ENCODE results near the gene ZDBF2.
"Not testable (repeated sequence)": the region's sequence is repeated elsewhere in the genome, so short reads cannot be mapped to it uniquely, and the experiment has no call there.

The ZDBF2 gene

GRCh38 chr2:206274434-206275311, at the start of gene ZDBF2:
TSS of gene ZDBF2 (plus strand) at chr2:206274663. CDS start at chr2:206281850, 7,187 bp downstream.
- Mint-ChIP-seq H3K9me3 (peaks cover 3% of the 10 kb centered on the region), H3K27me3 (ENCODE audit: low read depth) (peaks cover 72% of the 10 kb centered on the region), H3K36me3 (ENCODE audit: low read depth) (peaks cover 5% of the 10 kb centered on the region), H3K4me3 (peak within 1 kb of the TSS; percentile 87), H3K27ac (peak within 1 kb of the TSS; percentile 93), H3K4me1 (ENCODE audit: low read depth) (peaks cover 22% of the 10 kb centered on the region)

GRCh38 chr2:206225435-206226232, 48.8 kb upstream of the ZDBF2 start:
- Mint-ChIP-seq H3K27ac (no peak overlapping the region), H3K27me3 (ENCODE audit: low read depth) (no peaks in the 10 kb centered on the region), H3K4me3 (no peak overlapping the region), H3K9me3 (peaks cover 6% of the 10 kb centered on the region), H3K4me1 (ENCODE audit: low read depth) (peaks cover 4% of the 10 kb centered on the region), H3K36me3 (ENCODE audit: low read depth) (no peaks in the 10 kb centered on the region)

GRCh38 chr2:206228636-206229035, 45.8 kb upstream of the ZDBF2 start:
- H3K27ac Mint-ChIP-seq; H3K4me1 Mint-ChIP-seq (ENCODE audit: low read depth); H3K9me3 Mint-ChIP-seq; H3K36me3 Mint-ChIP-seq (ENCODE audit: low read depth); H3K4me3 Mint-ChIP-seq; H3K27me3 Mint-ChIP-seq (ENCODE audit: low read depth): not testable (repeated sequence)

- Mint-ChIP-seq H3K4me1 (ENCODE audit: low read depth) (peaks cover 9% of the 10 kb centered on the region), H3K27me3 (ENCODE audit: low read depth) (no peaks in the 10 kb centered on the region), H3K36me3 (ENCODE audit: low read depth) (no peaks in the 10 kb centered on the region), H3K27ac (no peak overlapping the region), H3K9me3 (no peaks in the 10 kb centered on the region), H3K4me3 (no peak overlapping the region)
These were observed 44.8 kb upstream of the ZDBF2 start for GRCh38 chr2:206229642-206230041.

- Mint-ChIP-seq H3K4me1 (ENCODE audit: low read depth) (peaks cover 8% of the 10 kb centered on the region), H3K9me3 (no peaks in the 10 kb centered on the region), H3K27ac (no peak overlapping the region), H3K27me3 (ENCODE audit: low read depth) (no peaks in the 10 kb centered on the region), H3K36me3 (ENCODE audit: low read depth) (no peaks in the 10 kb centered on the region), H3K4me3 (no peak overlapping the region)
These were observed 44.3 kb upstream of the ZDBF2 start for GRCh38 chr2:206230060-206230762.

- no peaks in the 10 kb centered on the region for H3K36me3 Mint-ChIP-seq (ENCODE audit: low read depth)
- H3K9me3 Mint-ChIP-seq = no peaks in the 10 kb centered on the region
- no peaks in the 10 kb centered on the region for H3K27me3 Mint-ChIP-seq (ENCODE audit: low read depth)
- H3K27ac Mint-ChIP-seq = no peak overlapping the region
- peaks cover 5% of the 10 kb centered on the region for H3K4me1 Mint-ChIP-seq (ENCODE audit: low read depth)
- H3K4me3 Mint-ChIP-seq = no peak overlapping the region
These were observed 42.7 kb upstream of the ZDBF2 start for GRCh38 chr2:206231669-206232286.

GRCh38 chr2:206232287-206233035, 42.0 kb upstream of the ZDBF2 start:
- Mint-ChIP-seq H3K4me1 (ENCODE audit: low read depth) (peaks cover 5% of the 10 kb centered on the region), H3K27me3 (ENCODE audit: low read depth) (no peaks in the 10 kb centered on the region), H3K9me3 (no peaks in the 10 kb centered on the region), H3K27ac (no peak overlapping the region), H3K36me3 (ENCODE audit: low read depth) (no peaks in the 10 kb centered on the region), H3K4me3 (no peak overlapping the region)

- no peaks in the 10 kb centered on the region for H3K36me3 Mint-ChIP-seq (ENCODE audit: low read depth)
- no peaks in the 10 kb centered on the region for H3K4me1 Mint-ChIP-seq (ENCODE audit: low read depth)
- H3K27ac Mint-ChIP-seq = no peak overlapping the region
- H3K27me3 Mint-ChIP-seq (ENCODE audit: low read depth) = no peaks in the 10 kb centered on the region
- no peak overlapping the region for H3K4me3 Mint-ChIP-seq
- no peaks in the 10 kb centered on the region for H3K9me3 Mint-ChIP-seq
These were observed 35.3 kb upstream of the ZDBF2 start for GRCh38 chr2:206239157-206239556.

- no peaks in the 10 kb centered on the region for H3K4me1 Mint-ChIP-seq (ENCODE audit: low read depth)
- no peaks in the 10 kb centered on the region for H3K27me3 Mint-ChIP-seq (ENCODE audit: low read depth)
- H3K27ac Mint-ChIP-seq = no peak overlapping the region
- no peaks in the 10 kb centered on the region for H3K9me3 Mint-ChIP-seq
- H3K36me3 Mint-ChIP-seq (ENCODE audit: low read depth) = no peaks in the 10 kb centered on the region
- H3K4me3 Mint-ChIP-seq = no peak overlapping the region
These were observed 34.1 kb upstream of the ZDBF2 start for GRCh38 chr2:206240327-206240726.

- Mint-ChIP-seq H3K27me3 (ENCODE audit: low read depth) (no peaks in the 10 kb centered on the region), H3K4me1 (ENCODE audit: low read depth) (no peaks in the 10 kb centered on the region), H3K9me3 (no peaks in the 10 kb centered on the region), H3K36me3 (ENCODE audit: low read depth) (no peaks in the 10 kb centered on the region), H3K4me3 (no peak overlapping the region), H3K27ac (no peak overlapping the region)
These were observed 32.7 kb upstream of the ZDBF2 start for GRCh38 chr2:206241736-206242135.

GRCh38 chr2:206245265-206245672, 29.2 kb upstream of the ZDBF2 start:
- H3K27me3 Mint-ChIP-seq (ENCODE audit: low read depth) = peaks cover 16% of the 10 kb centered on the region
- no peak overlapping the region for H3K4me3 Mint-ChIP-seq
- peaks cover 2% of the 10 kb centered on the region for H3K4me1 Mint-ChIP-seq (ENCODE audit: low read depth)
- H3K9me3 Mint-ChIP-seq = no peaks in the 10 kb centered on the region
- H3K36me3 Mint-ChIP-seq (ENCODE audit: low read depth) = no peaks in the 10 kb centered on the region
- H3K27ac Mint-ChIP-seq = no peak overlapping the region

- no peak overlapping the region for H3K27ac Mint-ChIP-seq
- H3K4me3 Mint-ChIP-seq = peak overlapping the region; percentile 84
- peaks cover 59% of the 10 kb centered on the region for H3K27me3 Mint-ChIP-seq (ENCODE audit: low read depth)
- H3K4me1 Mint-ChIP-seq (ENCODE audit: low read depth) = peaks cover 5% of the 10 kb centered on the region
- H3K36me3 Mint-ChIP-seq (ENCODE audit: low read depth) = no peaks in the 10 kb centered on the region
- peaks cover 10% of the 10 kb centered on the region for H3K9me3 Mint-ChIP-seq
These were observed 24.2 kb upstream of the ZDBF2 start for GRCh38 chr2:206250041-206250897.

All from T-helper 1 cell treated with Interleukin-12 subunit alpha and Interleukin-12 subunit beta and Interleukin-4 antibody, amounts not matched to agents 30 μg/mL and 1 μg/mL, for 36 hours (primary cell).